Uterus (tissue), 4 donors: ENCODE data around the gene SPDYE4. TPM values are rescaled to one million over a fixed set of nuclear protein-coding genes. Genes with fewer than 3 reads are reported as not detected.

Source experiments
- DNase-seq, 2 donors: peaks; one replicate each; pipeline ENCODE4 v3.0.0-alpha.2; 2019 to 2020
- H3K27ac ChIP-seq, 2 donors: fragments of 200-600 bp; sonication (generic); 1 replicate in 1 of 2; 2 replicates in 1 of 2; pipeline ENCODE4 v1.5.1; 2016 to 2018
- H3K27me3 ChIP-seq, 2 donors: fragments of 200-600 bp; sonication (generic); one replicate each; pipeline ENCODE4 v1.5.1; 2018 to 2019; ENCODE audit warnings: control low read depth in 1 of 2
- H3K36me3 ChIP-seq, 2 donors: fragments of 200-600 bp; sonication (generic); one replicate each; pipeline ENCODE4 v1.5.1; 2019; ENCODE audit warnings: control low read depth in 1 of 2
- H3K4me1 ChIP-seq, 2 donors: fragments of 200-600 bp; sonication (generic); one replicate each; pipeline ENCODE4 v1.5.1; 2018 to 2019; ENCODE audit warnings: control low read depth in 1 of 2
- H3K4me3 ChIP-seq, 2 donors: fragments of 200-600 bp; sonication (generic); 1 replicate in 1 of 2; 2 replicates in 1 of 2; pipeline ENCODE4 v1.5.1; 2018 to 2019; ENCODE audit warnings: mild to moderate bottlenecking in 1 of 2
- H3K9me3 ChIP-seq, 2 donors: fragments of 200-600 bp; sonication (generic); one replicate each; pipeline ENCODE4 v1.5.1; 2019; ENCODE audit warnings: control low read depth in 1 of 2
- CTCF ChIP-seq, 4 experiments: fragments of 200-600 bp in 2 of 4; fragments of 450-650 bp in 2 of 4; sonication (generic) in 2 of 4; IDR thresholded peaks; one replicate each; pipeline ENCODE4 v1.5.1; 2016 to 2019; ENCODE audit warnings: antibody characterized with exemption in 4 of 4, mild to moderate bottlenecking in 2 of 4, moderate library complexity in 1 of 4
- POLR2A ChIP-seq, 2 donors: fragments of 450-650 bp; IDR thresholded peaks; one replicate each; pipeline ENCODE4 v1.6.1; 2016; ENCODE audit warnings: antibody characterized with exemption in 2 of 2, mild to moderate bottlenecking in 1 of 2, moderate library complexity in 1 of 2
- intact Hi-C: fragments of 100-400 bp; cut with DNase I; formaldehyde crosslinking; loops from one replicate; pipeline ENCODE4 v1.15.1; 2023; ENCODE audit warnings: low total_unique reads
- total RNA-seq, 4 donors: library from RNA; depleted of rRNA in 3 of 4; stranded (reverse); fragments of >200 nt in 3 of 4; gene quantifications; one replicate each; pipeline versions ENCODE4 v1.1.0 to v1.2.4, GENCODE V29; 2014 to 2023
- donor health status: DM: yes; HTN: yes; CAD: no.

SPDYE4 gene
- total RNA-seq, 4 donors from 2014 or later, result not detected

- H3K9me3 ChIP-seq, result no peaks in the 10 kb centered on the region
- intact Hi-C loops, result loop anchor here (10.0 kb wide), 1 partner anchor 169 kb away; no protein-coding TSS in a partner anchor
- H3K4me3 ChIP-seq, result no peak overlapping the region
- H3K4me1 ChIP-seq, result no peaks in the 10 kb centered on the region
- H3K27me3 ChIP-seq, result no peaks in the 10 kb centered on the region
- DNase-seq, result no peak
- no peaks in the 10 kb centered on the region for H3K36me3 ChIP-seq
- TF ChIP-seq CTCF (IDR thresholded peaks at IDR 0.05) (no peak), POLR2A (IDR thresholded peaks at IDR 0.05) (no peak)
- no peak overlapping the region for H3K27ac ChIP-seq
Observed at GRCh38 chr17:8744086-8744785, 14.1 kb downstream of the SPDYE4 start.

- Histone ChIP-seq H3K4me1 (no peaks in the 10 kb centered on the region), H3K4me3 (no peak overlapping the region), H3K9me3 (no peaks in the 10 kb centered on the region), H3K27me3 (no peaks in the 10 kb centered on the region), H3K36me3 (no peaks in the 10 kb centered on the region), H3K27ac (no peak overlapping the region)
- intact Hi-C loops, result loop anchor here (10.0 kb wide), 1 partner anchor 168 kb away; no protein-coding TSS in a partner anchor
- TF ChIP-seq POLR2A (IDR thresholded peaks at IDR 0.05), result no peak
- TF ChIP-seq CTCF (IDR thresholded peaks at IDR 0.05), result no peak
- DNase-seq, result no peak
Observed at GRCh38 chr17:8742819-8743218, 15.5 kb downstream of the SPDYE4 start.

GRCh38 chr17:8742274-8742673, 16.1 kb downstream of the SPDYE4 start:
- Histone ChIP-seq H3K36me3 (no peaks in the 10 kb centered on the region), H3K9me3 (no peaks in the 10 kb centered on the region), H3K4me3 (no peak overlapping the region), H3K27ac (no peak overlapping the region), H3K27me3 (no peaks in the 10 kb centered on the region), H3K4me1 (no peaks in the 10 kb centered on the region)
- no peak for DNase-seq
- no peak for TF ChIP-seq POLR2A (IDR thresholded peaks at IDR 0.05)
- TF ChIP-seq CTCF (IDR thresholded peaks at IDR 0.05), result no peak
- intact Hi-C loops, result loop anchor here (10.0 kb wide), 1 partner anchor 167 kb away; no protein-coding TSS in a partner anchor

GRCh38 chr17:8741771-8742170, 16.6 kb downstream of the SPDYE4 start:
- no peak for DNase-seq
- H3K36me3 ChIP-seq, result no peaks in the 10 kb centered on the region
- H3K27me3 ChIP-seq, result no peaks in the 10 kb centered on the region
- H3K27ac ChIP-seq, result no peak overlapping the region
- no peaks in the 10 kb centered on the region for H3K9me3 ChIP-seq
- no peak for TF ChIP-seq POLR2A (IDR thresholded peaks at IDR 0.05)
- TF ChIP-seq CTCF (IDR thresholded peaks at IDR 0.05), result no peak
- intact Hi-C loops, result loop anchor here (10.0 kb wide), 1 partner anchor 167 kb away; no protein-coding TSS in a partner anchor
- no peak overlapping the region for H3K4me3 ChIP-seq
- H3K4me1 ChIP-seq, result no peaks in the 10 kb centered on the region

GRCh38 chr17:8741366-8741765, 17.0 kb downstream of the SPDYE4 start:
- Histone ChIP-seq H3K27ac (no peak overlapping the region), H3K36me3 (no peaks in the 10 kb centered on the region), H3K27me3 (no peaks in the 10 kb centered on the region)

More at GRCh38 chr17:8741366-8741765, 17.0 kb downstream of the SPDYE4 start:
- Histone ChIP-seq H3K4me3 (no peak overlapping the region), H3K4me1 (no peaks in the 10 kb centered on the region), H3K9me3 (no peaks in the 10 kb centered on the region)
- TF ChIP-seq POLR2A (IDR thresholded peaks at IDR 0.05), result no peak
- no peak for TF ChIP-seq CTCF (IDR thresholded peaks at IDR 0.05)
- DNase-seq, result no peak
- intact Hi-C loops, result loop anchor here (10.0 kb wide), 1 partner anchor 167 kb away; no protein-coding TSS in a partner anchor
